ENCODE results near the gene TBC1D17.

TBC1D17 gene

GRCh38 chr19:49830766-49831165 is 46.7 kb upstream of the TBC1D17 start:
- H3K36me3 ChIP-seq (ENCODE audit: insufficient read depth, low read length): peaks cover 98% of the 10 kb centered on the region
- H2AFZ ChIP-seq (ENCODE audit: low read length): no peak overlapping the region
- peaks cover 11% of the 10 kb centered on the region; the same call in 1 of the 2 replicates for H3K79me2 ChIP-seq (ENCODE audit: insufficient read depth, low read length)
- no peak overlapping the region for H3K4me3 ChIP-seq (ENCODE audit: low read depth, low read length, poor library complexity, severe bottlenecking)
- TF ChIP-seq EZH2 (IDR thresholded peaks at IDR 0.05; ENCODE audit: borderline replicate concordance, low read length): no peak
- H3K9me2 ChIP-seq (ENCODE audit: low read depth, low read length): no peaks in the 10 kb centered on the region
- peaks cover 37% of the 10 kb centered on the region for H3K4me1 ChIP-seq (ENCODE audit: insufficient read depth, low read length, severe bottlenecking)
- H3K9me3 ChIP-seq (ENCODE audit: low read length): no peaks in the 10 kb centered on the region
- no peak overlapping the region for H3K9ac ChIP-seq (ENCODE audit: low read length)
- H3K4me2 ChIP-seq (ENCODE audit: low read length): no peak overlapping the region
- no peaks in the 10 kb centered on the region for H3K27me3 ChIP-seq (ENCODE audit: insufficient read depth, low read length)
- no peaks in the 10 kb centered on the region for H3F3A ChIP-seq (ENCODE audit: insufficient read depth, low read length)
- H3K27ac ChIP-seq (ENCODE audit: low read depth, low read length, poor library complexity, severe bottlenecking): no peak overlapping the region
- H4K20me1 ChIP-seq (ENCODE audit: insufficient read depth, low read length): no peaks in the 10 kb centered on the region

DNA sequence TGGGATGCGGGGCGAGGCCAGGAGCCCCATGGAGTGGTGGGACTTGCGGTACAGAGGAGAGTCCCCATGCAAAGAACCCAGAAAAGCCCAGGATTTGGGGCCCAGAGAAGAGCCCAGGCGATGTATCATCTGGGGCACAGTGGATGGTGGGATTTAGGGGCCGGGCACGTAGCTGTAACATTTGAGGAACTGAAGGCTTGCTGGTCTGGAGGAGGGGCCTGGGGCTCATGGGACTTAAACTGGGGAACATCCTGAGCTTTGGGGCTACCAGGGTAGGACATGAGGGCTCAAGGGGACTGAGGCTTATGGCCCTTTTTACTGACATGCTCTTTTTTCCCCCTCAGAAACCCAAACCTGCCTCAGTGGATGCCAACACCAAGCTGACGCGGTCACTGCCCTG is 45.9 kb upstream of the TBC1D17 start:
- no peak for TF ChIP-seq EZH2 (IDR thresholded peaks at IDR 0.05; ENCODE audit: borderline replicate concordance, low read length)
- TF ChIP-seq, protein P1, sequence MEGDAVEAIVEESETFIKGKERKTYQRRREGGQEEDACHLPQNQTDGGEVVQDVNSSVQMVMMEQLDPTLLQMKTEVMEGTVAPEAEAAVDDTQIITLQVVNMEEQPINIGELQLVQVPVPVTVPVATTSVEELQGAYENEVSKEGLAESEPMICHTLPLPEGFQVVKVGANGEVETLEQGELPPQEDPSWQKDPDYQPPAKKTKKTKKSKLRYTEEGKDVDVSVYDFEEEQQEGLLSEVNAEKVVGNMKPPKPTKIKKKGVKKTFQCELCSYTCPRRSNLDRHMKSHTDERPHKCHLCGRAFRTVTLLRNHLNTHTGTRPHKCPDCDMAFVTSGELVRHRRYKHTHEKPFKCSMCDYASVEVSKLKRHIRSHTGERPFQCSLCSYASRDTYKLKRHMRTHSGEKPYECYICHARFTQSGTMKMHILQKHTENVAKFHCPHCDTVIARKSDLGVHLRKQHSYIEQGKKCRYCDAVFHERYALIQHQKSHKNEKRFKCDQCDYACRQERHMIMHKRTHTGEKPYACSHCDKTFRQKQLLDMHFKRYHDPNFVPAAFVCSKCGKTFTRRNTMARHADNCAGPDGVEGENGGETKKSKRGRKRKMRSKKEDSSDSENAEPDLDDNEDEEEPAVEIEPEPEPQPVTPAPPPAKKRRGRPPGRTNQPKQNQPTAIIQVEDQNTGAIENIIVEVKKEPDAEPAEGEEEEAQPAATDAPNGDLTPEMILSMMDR (IDR thresholded peaks at IDR 0.05; ENCODE audit: low read length): no peak
- no peak overlapping the region for H3K4me2 ChIP-seq (ENCODE audit: low read length)
- no peak overlapping the region for H2AFZ ChIP-seq (ENCODE audit: low read length)
- H3K4me1 ChIP-seq (ENCODE audit: insufficient read depth, low read length, severe bottlenecking): peaks cover 28% of the 10 kb centered on the region
- no peak overlapping the region for H3K4me3 ChIP-seq (ENCODE audit: low read depth, low read length, poor library complexity, severe bottlenecking)
- no peak overlapping the region for H3K9ac ChIP-seq (ENCODE audit: low read length)
- no peak overlapping the region for H3K27ac ChIP-seq (ENCODE audit: low read depth, low read length, poor library complexity, severe bottlenecking)
- H3K79me2 ChIP-seq (ENCODE audit: insufficient read depth, low read length): 0 out of 2 replicates have a peak, but pooled peaks cover 3% of the 10 kb centered on the region
- H3F3A ChIP-seq (ENCODE audit: insufficient read depth, low read length): no peaks in the 10 kb centered on the region
- H3K9me3 ChIP-seq (ENCODE audit: low read length): no peaks in the 10 kb centered on the region
- no peaks in the 10 kb centered on the region for H3K27me3 ChIP-seq (ENCODE audit: insufficient read depth, low read length)
- no peaks in the 10 kb centered on the region for H4K20me1 ChIP-seq (ENCODE audit: insufficient read depth, low read length)
- no peaks in the 10 kb centered on the region for H3K9me2 ChIP-seq (ENCODE audit: low read depth, low read length)
- H3K36me3 ChIP-seq (ENCODE audit: insufficient read depth, low read length): peaks cover 98% of the 10 kb centered on the region

DNA sequence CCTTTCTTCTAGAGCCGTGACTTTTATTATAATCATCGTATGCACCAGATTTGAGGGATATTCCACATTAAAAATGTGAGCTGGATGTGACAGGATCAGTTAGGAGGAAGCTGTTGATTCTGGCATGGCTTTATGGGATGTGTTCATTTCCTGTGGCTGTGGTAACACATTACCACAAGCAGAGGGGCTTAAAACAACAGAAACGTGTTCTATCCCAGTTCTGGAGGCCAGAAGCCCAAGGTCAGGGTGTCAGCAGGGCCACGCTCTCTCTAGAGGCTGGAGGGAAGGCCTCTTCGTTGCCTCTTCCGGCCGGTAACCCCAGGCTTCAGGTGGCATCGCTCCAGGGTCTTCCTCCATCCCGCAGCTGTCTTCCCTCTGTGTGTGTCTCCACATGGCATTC is 44.9 kb upstream of the TBC1D17 start:
- H3K4me3 ChIP-seq (ENCODE audit: low read depth, low read length, poor library complexity, severe bottlenecking): no peak overlapping the region
- no peaks in the 10 kb centered on the region for H3K27me3 ChIP-seq (ENCODE audit: insufficient read depth, low read length)
- H3K36me3 ChIP-seq (ENCODE audit: insufficient read depth, low read length): peaks cover 98% of the 10 kb centered on the region
- H2AFZ ChIP-seq (ENCODE audit: low read length): no peak overlapping the region
- H3F3A ChIP-seq (ENCODE audit: insufficient read depth, low read length): no peaks in the 10 kb centered on the region
- TF ChIP-seq, protein P1 (IDR thresholded peaks at IDR 0.05; ENCODE audit: low read length): no peak
- no peak for TF ChIP-seq EZH2 (IDR thresholded peaks at IDR 0.05; ENCODE audit: borderline replicate concordance, low read length)
- H3K9me2 ChIP-seq (ENCODE audit: low read depth, low read length): no peaks in the 10 kb centered on the region
- H4K20me1 ChIP-seq (ENCODE audit: insufficient read depth, low read length): no peaks in the 10 kb centered on the region
- H3K9ac ChIP-seq (ENCODE audit: low read length): no peak overlapping the region
- no peaks in the 10 kb centered on the region for H3K9me3 ChIP-seq (ENCODE audit: low read length)
- no peaks in the 10 kb centered on the region for H3K79me2 ChIP-seq (ENCODE audit: insufficient read depth, low read length)
- H3K4me2 ChIP-seq (ENCODE audit: low read length): no peak overlapping the region
- no peak overlapping the region for H3K27ac ChIP-seq (ENCODE audit: low read depth, low read length, poor library complexity, severe bottlenecking)
- H3K4me1 ChIP-seq (ENCODE audit: insufficient read depth, low read length, severe bottlenecking): peaks cover 19% of the 10 kb centered on the region

DNA sequence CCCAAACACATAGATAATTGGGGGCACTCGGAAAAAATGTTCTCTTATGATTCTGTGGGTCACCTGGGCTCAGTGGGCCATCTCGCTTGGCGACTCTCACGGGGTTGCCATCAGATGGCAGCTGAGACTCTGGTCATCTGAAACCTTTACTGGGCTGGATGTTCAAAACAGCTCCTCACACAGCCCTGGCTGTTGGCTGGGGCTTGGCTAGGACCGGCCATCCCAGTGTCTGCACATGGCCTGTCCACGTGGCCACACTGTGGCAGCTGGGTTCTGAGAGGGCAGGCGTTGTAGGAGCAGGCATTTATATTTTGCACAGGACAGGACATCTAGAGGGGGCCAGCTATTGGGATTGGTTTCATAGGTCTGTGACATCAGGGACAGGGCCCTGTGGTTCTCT is 43.9 kb upstream of the TBC1D17 start:
- peaks cover 8% of the 10 kb centered on the region for H3K4me1 ChIP-seq (ENCODE audit: insufficient read depth, low read length, severe bottlenecking)
- H3K79me2 ChIP-seq (ENCODE audit: insufficient read depth, low read length): no peaks in the 10 kb centered on the region
- no peaks in the 10 kb centered on the region for H3K27me3 ChIP-seq (ENCODE audit: insufficient read depth, low read length)
- no peak overlapping the region for H3K27ac ChIP-seq (ENCODE audit: low read depth, low read length, poor library complexity, severe bottlenecking)
- no peak overlapping the region for H3K9ac ChIP-seq (ENCODE audit: low read length)
- H3K4me2 ChIP-seq (ENCODE audit: low read length): no peak overlapping the region
- TF ChIP-seq, protein P1 (IDR thresholded peaks at IDR 0.05; ENCODE audit: low read length): no peak
- TF ChIP-seq EZH2 (IDR thresholded peaks at IDR 0.05; ENCODE audit: borderline replicate concordance, low read length): no peak
- no peaks in the 10 kb centered on the region for H3K9me2 ChIP-seq (ENCODE audit: low read depth, low read length)
- peaks cover 100% of the 10 kb centered on the region for H3K36me3 ChIP-seq (ENCODE audit: insufficient read depth, low read length)
- H3K9me3 ChIP-seq (ENCODE audit: low read length): no peaks in the 10 kb centered on the region
- H3F3A ChIP-seq (ENCODE audit: insufficient read depth, low read length): 0 out of 2 replicates have a peak, but pooled peaks cover 7% of the 10 kb centered on the region
- no peak overlapping the region for H3K4me3 ChIP-seq (ENCODE audit: low read depth, low read length, poor library complexity, severe bottlenecking)
- no peak overlapping the region for H2AFZ ChIP-seq (ENCODE audit: low read length)
- H4K20me1 ChIP-seq (ENCODE audit: insufficient read depth, low read length): no peaks in the 10 kb centered on the region
